ENCODE measurements around the gene ARL4D.
A peak's percentile ranks its signal among the peaks of the same experiment; 100 is the strongest.

DNA sequence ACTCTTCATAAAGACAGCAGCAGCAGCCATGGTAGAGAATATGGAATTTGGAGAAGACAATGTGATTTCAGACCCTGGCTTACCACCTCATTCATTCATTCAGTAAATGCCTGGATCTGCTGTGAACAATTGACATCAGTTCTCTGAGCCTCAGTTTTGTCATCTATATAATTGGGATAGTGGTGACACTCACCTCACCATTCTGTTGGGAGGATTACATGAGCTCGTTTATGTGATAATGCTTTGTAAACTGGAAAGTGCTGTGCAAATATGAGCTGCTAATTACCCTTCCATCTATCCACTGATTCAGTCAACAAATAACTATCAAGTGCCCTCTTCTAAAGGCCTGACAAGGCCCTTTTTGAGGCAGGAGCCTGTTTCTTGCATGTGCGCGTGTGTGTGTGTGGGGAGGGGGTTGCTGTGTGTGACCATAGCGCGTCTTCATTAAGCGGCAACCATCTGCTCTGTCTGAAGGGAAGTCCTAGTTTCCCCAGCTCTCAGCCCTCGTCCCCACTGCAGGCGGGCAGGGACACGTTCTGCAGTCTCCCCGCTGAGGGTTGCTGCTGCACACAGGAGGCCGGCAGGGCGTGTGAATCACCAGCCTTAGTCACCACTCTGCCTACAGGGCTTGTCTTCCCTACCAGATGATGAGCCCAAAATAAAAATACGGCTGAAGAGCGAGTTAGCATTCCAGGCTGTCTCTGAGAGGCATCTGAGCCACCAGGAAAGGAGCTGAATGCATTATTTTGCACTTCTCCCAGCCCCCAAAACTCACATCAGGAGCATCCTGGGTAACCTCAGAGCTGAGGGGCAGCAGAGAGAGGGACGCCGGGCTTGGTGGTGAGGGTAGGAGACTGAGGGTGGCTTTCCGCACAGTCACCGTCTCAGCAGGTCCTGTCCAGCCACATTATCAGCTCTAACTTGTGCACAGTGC lies 19.9 kb downstream of the ARL4D start:
- TF ChIP-seq ZFP3 (tag by site-specific recombination; IDR thresholded peaks at IDR 0.05; ENCODE audit: low read depth) (no peak), CTCF (tag by site-specific recombination; IDR thresholded peaks at IDR 0.05) (no peak), ZNF596 (tag by site-specific recombination; IDR thresholded peaks at IDR 0.05) (no peak), YY1 (tag by site-specific recombination; IDR thresholded peaks at IDR 0.05) (no peak), ZNF366 (tag by site-specific recombination; conservative IDR thresholded peaks at IDR 0.05) (peak; percentile 56), ZNF174 (tag by site-specific recombination; IDR thresholded peaks at IDR 0.05) (no peak), ZNF560 (tag by site-specific recombination; IDR thresholded peaks at IDR 0.05; ENCODE audit: borderline replicate concordance) (no peak), ZNF140 (tag by site-specific recombination; IDR thresholded peaks at IDR 0.05) (no peak)

All from HEK293 (cell line).